ENCODE measurements around the gene C1orf105.

The C1orf105 gene

GRCh38 chr1:172397221-172397620, 23.3 kb upstream of the C1orf105 start:
- DNase-seq (ENCODE audit: low read depth): peak; percentile 61

- DNase-seq (ENCODE audit: low read depth): no peak
Observed at GRCh38 chr1:172397633-172398032, 22.9 kb upstream of the C1orf105 start.

DNA sequence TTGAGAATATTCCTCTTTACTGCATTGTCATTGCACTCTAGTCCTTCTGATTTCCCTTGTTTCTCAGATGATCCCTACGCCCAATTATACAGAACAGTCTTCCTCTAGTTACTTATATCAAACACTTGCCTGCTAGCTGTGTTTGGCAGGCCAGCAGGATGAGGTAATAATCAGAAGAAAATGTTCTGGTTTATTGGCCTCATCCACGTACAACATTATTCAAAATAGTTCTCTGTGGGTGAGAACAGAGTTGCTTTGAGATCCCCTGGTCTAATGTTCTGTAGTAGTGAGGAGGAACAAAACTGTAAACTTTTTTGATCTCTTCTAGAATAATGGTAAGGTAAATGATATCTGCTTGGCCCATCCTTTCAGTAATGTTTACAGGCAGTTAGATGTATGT, 22.3 kb upstream of the C1orf105 start:
- DNase-seq (ENCODE audit: low read depth): no peak

DNA sequence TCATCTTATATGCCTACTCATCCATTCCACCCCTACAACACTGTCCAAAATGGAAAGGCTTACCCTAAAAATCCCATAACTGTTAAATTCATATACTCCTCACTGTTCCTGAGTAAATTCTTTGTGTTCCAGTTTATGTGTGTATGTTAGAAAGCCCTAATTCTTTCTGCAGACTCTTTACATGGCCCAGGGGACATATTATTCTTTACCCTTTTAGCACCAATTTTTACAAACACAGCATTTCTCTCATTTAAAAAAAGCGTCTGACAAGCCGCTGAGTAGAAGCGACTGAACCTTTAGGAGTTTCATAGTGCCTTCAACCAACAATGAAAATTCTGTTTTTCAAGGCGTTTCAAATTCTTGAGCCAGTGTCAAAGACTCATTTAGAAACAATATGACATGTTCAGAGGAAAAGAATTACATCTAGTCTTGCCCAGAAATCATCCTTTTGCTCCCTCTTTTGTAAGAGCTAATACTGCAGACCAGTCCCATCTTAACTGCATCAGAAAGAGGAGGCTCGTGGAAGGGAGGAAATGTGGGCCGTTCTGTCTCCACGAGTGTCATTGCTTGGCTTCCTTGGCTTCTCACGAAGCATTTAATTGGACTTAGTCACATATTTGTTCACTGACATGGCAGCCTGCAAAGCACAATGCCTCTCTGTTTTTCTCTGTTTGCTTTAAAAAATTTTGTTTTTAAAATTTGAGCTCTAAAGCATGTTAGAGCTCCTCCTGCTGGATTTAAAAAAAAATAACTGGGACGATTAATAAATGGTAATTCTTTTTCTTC, 21.3 kb upstream of the C1orf105 start:
- DNase-seq (ENCODE audit: low read depth): peak; percentile 94

DNA sequence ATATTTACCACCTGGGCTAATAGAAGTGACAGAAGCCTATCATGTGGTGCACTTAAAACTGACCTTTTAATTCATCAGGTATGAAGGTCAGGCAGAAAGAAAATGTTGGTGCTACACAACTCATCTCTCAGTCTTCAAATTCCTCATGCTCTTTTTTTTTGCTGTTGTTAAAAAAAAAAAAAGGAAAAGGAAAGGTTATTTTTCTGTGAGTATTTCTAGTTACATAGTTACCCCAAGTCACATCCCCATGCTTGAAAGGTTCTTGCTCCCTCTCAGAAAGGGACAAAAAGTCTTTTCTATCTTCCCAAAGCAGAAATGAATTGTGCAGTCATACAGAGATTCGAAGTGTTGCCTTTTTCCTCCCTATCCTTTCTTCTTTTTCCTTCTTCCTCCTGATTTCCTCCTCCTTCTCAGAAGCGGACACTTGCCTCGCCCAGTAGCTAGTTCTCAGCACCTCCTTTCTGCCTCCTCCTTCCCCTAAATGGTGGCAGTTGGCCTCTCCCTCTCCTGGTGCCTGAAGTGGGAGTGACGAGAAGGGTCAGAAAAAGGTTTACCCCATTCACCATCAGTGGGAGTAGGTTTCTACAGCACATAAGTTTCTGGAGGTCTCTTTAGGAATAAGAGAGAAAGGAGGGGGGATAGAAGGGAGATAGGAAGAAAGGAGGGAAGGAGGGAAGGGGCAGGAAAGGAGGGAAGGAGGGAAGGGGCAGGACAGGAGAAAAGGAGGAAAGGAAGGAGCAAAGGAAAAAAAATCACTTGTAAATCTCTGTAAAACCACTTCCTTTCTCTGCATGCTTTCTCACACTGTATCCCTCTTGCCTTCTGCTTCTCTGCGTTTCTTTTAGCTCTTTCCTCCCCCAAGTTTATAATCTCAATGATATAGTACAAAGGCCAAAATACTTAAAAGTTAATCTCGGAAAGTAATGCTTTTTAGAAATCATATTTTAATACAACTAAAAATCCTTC, 20.4 kb upstream of the C1orf105 start:
- no peak for DNase-seq (ENCODE audit: low read depth)

DNA sequence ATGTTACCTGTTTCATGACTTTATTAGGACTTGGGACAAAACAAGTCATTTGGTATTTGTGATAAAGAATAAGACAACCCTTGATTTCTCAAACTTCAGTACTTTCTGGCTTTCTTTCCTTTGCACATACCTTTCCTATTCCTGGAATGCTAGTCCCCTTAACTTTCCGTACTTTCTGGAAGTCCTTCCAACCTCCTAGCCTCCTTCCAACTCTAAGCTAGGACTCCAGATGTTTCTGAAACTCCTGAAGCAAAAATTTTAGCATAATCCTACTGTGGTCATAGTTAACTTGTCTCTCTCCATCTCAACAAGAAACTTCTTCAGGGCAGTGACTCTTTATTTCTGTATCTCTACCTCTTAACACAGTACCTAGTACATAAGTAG, 19.8 kb upstream of the C1orf105 start:
- no peak for DNase-seq (ENCODE audit: low read depth)

DNA sequence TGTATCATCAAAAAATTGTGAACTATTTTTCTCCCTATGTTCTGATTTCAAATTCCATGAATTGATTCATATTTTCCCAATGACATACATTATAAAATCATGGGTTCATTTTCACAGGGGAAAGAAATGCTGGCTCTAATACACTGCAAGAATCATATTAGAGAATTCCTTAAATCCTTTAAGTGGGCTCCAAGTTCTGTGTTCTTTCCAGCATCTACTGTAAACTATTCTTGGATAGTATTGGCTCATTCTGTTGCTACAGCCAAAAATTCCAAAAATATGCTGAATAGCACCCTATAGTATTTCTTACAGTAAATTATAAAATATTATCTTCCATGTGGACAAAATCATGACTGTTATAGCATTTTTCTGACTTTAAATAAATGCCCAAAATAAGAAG, 19.0 kb upstream of the C1orf105 start:
- DNase-seq (ENCODE audit: low read depth): no peak

GRCh38 chr1:172401892-172402291, 18.6 kb upstream of the C1orf105 start:
- peak; percentile 18 for DNase-seq (ENCODE audit: low read depth)

DNA sequence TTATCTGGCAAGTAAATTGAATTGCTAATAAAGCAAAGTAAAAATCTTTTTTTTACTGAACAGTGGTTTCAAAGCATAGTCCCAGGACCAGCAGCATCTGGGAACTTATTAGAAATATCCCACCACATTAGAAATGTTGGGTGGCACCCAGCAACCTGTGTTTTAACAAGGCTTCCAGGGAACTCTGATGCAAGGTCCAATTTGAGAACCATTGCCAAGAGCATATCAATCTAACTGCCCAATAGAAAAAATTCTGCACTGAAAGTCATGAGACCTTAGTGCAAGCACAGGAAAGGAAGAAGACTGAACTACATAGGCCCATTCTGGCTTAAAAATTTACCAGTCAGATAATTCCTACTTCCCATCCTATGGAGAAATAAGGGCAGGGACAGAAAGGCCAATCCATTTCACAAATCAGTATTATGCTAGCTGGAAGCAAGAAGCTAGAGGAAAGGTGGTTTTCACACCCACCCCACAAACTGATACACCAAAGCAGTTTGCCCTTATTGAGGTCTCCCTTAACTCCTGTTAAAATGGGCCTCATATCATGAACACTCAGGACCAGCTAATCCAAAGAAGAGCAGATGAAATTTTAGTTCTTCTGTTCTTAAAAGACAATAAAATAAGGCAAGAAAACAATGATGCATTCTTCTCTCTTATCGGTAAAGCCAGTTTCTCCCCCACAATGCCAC, 17.5 kb upstream of the C1orf105 start:
- DNase-seq (ENCODE audit: low read depth): no peak

DNA sequence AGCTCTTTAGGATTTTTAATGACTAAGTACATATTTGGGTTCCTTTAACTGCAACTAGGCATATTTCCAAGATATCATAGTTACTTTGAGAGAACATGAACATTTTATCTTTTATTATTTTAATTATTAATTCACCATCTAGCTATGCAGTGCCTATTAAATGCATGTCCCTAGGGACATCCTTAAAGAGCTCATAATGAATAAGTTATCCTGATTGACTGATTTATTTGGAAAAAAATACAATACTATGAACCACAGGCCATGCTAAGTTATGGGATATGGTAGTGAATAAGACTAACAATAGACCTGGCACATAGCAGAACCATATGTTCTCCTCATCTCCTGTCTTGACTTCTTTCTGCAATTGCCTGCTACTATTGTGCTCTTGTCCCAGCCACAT, 16.4 kb upstream of the C1orf105 start:
- no peak for DNase-seq (ENCODE audit: low read depth)

GRCh38 chr1:172405912-172406311, 14.6 kb upstream of the C1orf105 start:
- DNase-seq (ENCODE audit: low read depth): peak; percentile 40

- no peak for DNase-seq (ENCODE audit: low read depth)
Observed at GRCh38 chr1:172406968-172407367, 13.5 kb upstream of the C1orf105 start.

DNA sequence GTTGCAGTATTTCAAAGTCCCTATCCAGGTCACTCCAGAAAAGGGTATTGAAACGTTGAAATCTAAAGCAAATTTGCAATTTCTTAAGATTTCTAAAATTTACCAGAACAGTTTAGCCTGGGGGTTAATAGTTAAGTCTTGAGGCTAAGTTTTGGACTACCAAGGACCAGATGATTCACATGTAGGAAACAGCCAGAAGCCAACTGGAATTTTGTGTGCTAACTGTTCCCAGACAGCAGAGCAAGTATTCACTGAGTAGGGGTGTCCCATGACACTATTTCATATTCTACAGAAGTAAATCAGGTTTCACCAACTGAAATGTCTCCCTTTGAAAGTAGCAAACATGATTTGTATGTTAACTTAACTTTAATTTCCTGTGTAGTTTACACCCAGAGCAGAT, 11.5 kb upstream of the C1orf105 start:
- DNase-seq (ENCODE audit: low read depth): peak; percentile 59

DNA sequence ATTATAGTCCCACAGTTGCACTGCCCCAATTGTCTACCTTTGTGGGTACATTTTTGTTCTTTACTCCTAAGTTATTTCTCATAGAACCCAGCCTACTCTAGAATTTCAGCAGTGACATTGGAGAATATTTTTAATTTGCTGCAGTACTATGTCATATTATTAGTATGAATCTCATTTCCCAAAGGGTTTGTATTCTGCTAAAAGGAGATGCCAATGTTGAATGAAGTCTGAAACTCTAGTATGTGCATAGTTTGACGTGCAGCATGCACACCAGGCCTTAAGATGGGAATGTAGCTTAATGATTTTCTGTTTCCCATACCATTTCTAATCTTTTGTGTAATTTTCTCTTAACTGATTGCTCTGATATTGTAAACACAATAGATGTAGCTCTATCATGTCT, 10.5 kb upstream of the C1orf105 start:
- DNase-seq (ENCODE audit: low read depth): no peak

DNA sequence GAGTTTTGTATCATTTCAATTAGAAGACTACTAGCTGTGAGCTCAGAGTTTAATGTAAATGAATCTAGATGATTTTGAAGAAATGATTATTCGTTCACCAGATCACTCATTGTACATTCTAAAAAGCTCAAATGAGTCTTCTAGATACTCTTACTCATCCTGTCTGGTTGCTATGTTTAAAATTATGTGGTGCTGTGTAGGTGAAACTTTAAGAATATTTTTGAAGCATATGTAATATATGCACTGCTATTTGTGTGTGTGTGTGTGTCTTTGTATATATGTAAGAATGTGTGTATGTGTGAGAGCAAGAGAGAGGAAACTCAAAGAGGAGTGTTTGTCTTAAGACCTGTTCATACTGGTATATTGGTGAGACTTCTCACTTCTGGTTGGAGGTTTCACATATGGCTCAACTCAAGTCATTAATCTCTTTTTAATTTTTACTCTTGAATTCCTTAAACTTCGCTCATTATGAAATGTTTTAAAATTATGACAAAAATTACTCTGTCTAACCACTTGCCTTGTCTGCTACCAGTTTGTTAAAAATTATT, 8.6 kb upstream of the C1orf105 start:
- DNase-seq (ENCODE audit: low read depth): no peak

DNA sequence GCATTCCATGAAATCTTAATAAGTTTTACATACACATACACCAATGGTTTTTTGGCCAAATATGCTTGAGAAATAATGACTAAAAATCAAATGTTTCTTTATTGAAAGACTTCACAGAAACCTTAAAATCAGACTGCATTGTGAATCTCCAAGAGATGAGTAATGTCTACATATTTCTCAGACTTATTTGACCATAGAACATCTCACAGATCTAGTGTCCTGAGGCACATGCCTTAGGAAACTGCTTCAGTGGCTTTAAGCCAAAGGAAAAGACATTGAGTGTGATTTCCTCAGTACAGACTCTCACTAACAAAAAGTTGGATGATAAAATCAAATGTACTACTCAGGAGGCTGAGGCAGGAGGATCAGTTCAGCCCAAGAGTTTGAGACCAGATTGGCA, 6.2 kb upstream of the C1orf105 start:
- DNase-seq (ENCODE audit: low read depth): peak; percentile 57

DNA sequence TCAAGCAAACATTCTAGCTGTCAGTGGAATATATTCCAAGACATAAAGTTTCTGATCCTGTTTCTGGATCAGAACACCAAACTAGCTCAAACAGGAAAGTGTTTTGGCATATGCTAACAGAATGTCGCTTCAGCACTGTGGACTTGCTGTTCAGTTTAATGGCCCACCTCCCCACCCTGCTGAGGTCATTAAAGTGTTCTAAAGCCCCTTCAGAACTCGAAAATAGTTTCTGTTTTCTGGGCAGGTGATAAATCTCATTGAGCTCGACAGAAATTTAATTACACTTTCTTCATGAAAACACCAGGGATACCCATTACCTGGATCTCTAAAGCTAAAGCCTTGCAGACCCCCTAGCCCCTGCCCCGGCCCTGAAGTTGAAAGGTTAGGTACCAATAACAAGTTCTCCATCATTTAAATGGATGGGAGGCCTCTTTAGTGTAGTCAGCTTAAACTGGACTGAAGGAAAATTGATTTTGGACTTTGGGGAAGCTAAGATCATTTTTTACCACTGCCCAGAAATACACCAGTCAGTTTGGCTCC, 3.9 kb upstream of the C1orf105 start:
- DNase-seq (ENCODE audit: low read depth): no peak

- peak; percentile 24 for DNase-seq (ENCODE audit: low read depth)
Observed at GRCh38 chr1:172417557-172417956, 2.9 kb upstream of the C1orf105 start.

DNA sequence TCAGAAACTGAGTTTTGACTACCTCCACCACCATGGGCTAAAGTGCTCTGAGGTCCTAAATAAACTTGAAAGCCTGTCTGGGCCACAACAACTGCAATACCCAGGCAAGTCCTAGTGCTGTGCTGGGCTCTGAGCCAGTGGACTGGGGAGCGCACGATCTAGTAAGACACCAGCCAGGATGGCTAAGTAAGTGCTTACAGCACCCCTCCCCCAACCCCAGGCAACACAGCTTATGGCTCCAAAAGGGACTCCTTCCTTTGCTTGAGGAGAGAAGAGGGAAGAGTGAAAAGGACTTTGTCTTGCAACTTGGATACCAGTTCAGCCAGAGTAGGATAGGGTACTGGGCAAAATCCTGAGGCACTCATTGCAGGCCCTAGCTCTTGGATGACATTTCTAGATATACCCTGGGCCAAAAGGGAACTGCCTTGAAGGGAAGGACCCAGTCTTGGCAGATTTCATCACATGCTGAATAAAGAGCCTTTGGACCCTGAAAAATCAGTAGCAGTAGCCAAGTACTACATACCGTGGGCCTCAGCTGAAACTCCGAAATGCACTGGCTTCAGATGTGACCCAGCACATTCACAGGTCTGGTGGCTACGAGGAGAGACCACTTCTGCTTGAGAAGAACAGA, 1.6 kb downstream of the C1orf105 start:
- no peak for DNase-seq (ENCODE audit: low read depth)

DNA sequence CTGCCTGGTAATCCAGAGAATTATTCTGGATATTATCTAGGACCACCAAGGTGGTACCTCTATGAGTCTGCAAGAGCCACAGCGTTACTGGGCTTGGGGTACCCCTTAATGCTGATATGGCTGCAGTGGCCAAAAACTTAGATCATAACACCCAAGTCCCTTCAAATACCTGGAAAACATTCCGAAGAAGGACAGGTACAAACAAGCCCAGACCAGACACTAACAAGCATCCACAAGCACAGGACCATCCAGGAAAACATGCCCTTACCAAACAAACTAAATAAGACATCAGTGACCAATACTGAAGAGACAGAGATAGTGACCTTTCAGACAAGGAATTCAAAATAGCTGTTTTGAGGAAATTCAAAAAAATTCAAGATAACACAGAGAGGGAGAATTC, 2.9 kb downstream of the C1orf105 start:
- no peak for DNase-seq (ENCODE audit: low read depth)

DNA sequence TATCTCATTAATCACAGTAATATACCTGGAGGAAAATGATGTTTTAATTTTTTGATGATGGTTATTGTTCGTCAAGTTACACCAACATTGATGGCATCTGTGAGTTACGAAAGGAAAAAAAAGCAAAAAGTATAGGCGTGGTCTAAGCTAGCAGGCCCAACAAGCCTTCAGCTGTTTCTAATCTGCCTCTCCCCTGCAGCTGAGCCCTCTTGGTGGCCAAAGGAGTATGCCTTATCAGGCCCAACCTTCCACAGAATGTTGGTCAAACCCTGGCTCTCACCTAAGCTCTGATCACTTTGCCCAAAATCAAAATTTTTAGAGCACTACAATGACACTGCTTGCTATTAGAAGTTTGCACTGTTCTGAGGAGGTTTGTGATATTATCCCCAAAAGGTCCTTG, 4.9 kb downstream of the C1orf105 start:
- no peak for DNase-seq (ENCODE audit: low read depth)

GRCh38 chr1:172427191-172427590, 6.7 kb downstream of the C1orf105 start:
- DNase-seq (ENCODE audit: low read depth): no peak
